Neural cell (in vitro differentiated cells): ENCODE data around the gene CLIP1. TPM values are rescaled to one million over a fixed set of nuclear protein-coding genes. Genes with fewer than 3 reads are reported as not detected.

ENCODE experiments used
- H2AFZ ChIP-seq: fragments of 200-600, 300-800 bp; sonication (generic), shearing (Covaris generic); 2 replicates; pipeline ENCODE4 v1.6.0; 2014; ENCODE audit warnings: low read depth, mild to moderate bottlenecking, antibody characterized with exemption, low read length, moderate library complexity
- H3F3A ChIP-seq: fragments of 200-600 bp; shearing (Covaris generic); 2 replicates; pipeline ENCODE4 v1.6.1; 2016; ENCODE audit warnings: mild to moderate bottlenecking, moderate library complexity, mixed read lengths, antibody characterized with exemption, low read length; ENCODE audit not compliant: insufficient read depth, poor library complexity, severe bottlenecking
- H3K27ac ChIP-seq: fragments of 200-600, 300-800 bp; sonication (generic), shearing (Covaris generic); 2 replicates; pipeline ENCODE4 v1.5.1; 2014; ENCODE audit warnings: mild to moderate bottlenecking, low read length, moderate library complexity
- H3K27me3 ChIP-seq: fragments of 300-800, 200-600 bp; sonication (generic), shearing (Covaris generic); 2 replicates; pipeline ENCODE4 v1.6.0; 2014; ENCODE audit warnings: mild to moderate bottlenecking, low read depth, low read length, moderate library complexity; ENCODE audit not compliant: insufficient read depth
- H3K36me3 ChIP-seq: fragments of 300-800, 200-600 bp; sonication (generic), shearing (Covaris generic); 2 replicates; pipeline ENCODE4 v1.5.1; 2014; ENCODE audit warnings: mild to moderate bottlenecking, antibody characterized with exemption, low read length, moderate library complexity; ENCODE audit not compliant: insufficient read depth
- H3K4me2 ChIP-seq: fragments of 300-800, 200-600 bp; sonication (generic), shearing (Covaris generic); 2 replicates; pipeline ENCODE4 v1.6.0; 2014; ENCODE audit warnings: mild to moderate bottlenecking, low read length
- H3K4me3 ChIP-seq: fragments of 300-800, 200-600 bp; sonication (generic), shearing (Covaris generic); 2 replicates; pipeline ENCODE4 v1.5.1; 2014; ENCODE audit warnings: mild to moderate bottlenecking, low read length, moderate library complexity
- H3K79me2 ChIP-seq: fragments of 200-600 bp; shearing (Covaris generic); replicated peaks from 2 replicates; pipeline ENCODE4 v1.6.0; 2014; ENCODE audit warnings: mild to moderate bottlenecking, low read length, moderate library complexity; ENCODE audit not compliant: insufficient read depth
- H3K9ac ChIP-seq: fragments of 300-800, 200-600 bp; sonication (generic), shearing (Covaris generic); 2 replicates; pipeline ENCODE4 v1.6.1; 2016; ENCODE audit warnings: mild to moderate bottlenecking, low read length, mixed read lengths
- H3K9me2 ChIP-seq: fragments of 200-600 bp; shearing (Covaris generic); 2 replicates; pipeline ENCODE4 v1.6.1; 2016; ENCODE audit warnings: mild to moderate bottlenecking, low read length, mixed read lengths; ENCODE audit not compliant: insufficient read depth
- H3K9me3 ChIP-seq: fragments of 200-600, 300-800 bp; sonication (generic), shearing (Covaris generic); 2 replicates; pipeline ENCODE4 v1.6.1; 2016; ENCODE audit warnings: mild to moderate bottlenecking, mixed run types, low read length, moderate library complexity, mixed read lengths
- H4K20me1 ChIP-seq: fragments of 200-600 bp; shearing (Covaris generic); 2 replicates; pipeline ENCODE4 v1.6.1; 2016; ENCODE audit warnings: mild to moderate bottlenecking, mixed run types; ENCODE audit not compliant: insufficient read depth
- CTCF ChIP-seq: fragments of 450-650 bp; IDR thresholded peaks from 2 replicates; pipeline ENCODE4 v1.5.1; 2014; ENCODE audit warnings: antibody characterized with exemption, mild to moderate bottlenecking, moderate library complexity; ENCODE audit not compliant: poor library complexity, severe bottlenecking
- EP300 ChIP-seq: fragments of 450-650 bp; conservative IDR thresholded peaks from 2 replicates; pipeline ENCODE4 v1.6.1; 2014; ENCODE audit warnings: antibody characterized with exemption, mild to moderate bottlenecking, moderate library complexity; ENCODE audit not compliant: poor library complexity, severe bottlenecking
- EZH2 ChIP-seq: fragments of 200-600, 300-800 bp; shearing (Covaris generic), sonication (generic); IDR thresholded peaks from 2 replicates; pipeline ENCODE4 v1.6.1; 2014; ENCODE audit warnings: antibody characterized with exemption, low read length, borderline replicate concordance, mild to moderate bottlenecking; ENCODE audit not compliant: insufficient read depth, poor library complexity, severe bottlenecking
- MXI1 ChIP-seq: fragments of 450-650 bp; conservative IDR thresholded peaks from 2 replicates; pipeline ENCODE4 v1.6.1; 2014; ENCODE audit warnings: antibody characterized with exemption, mild to moderate bottlenecking; ENCODE audit not compliant: poor library complexity, severe bottlenecking
- POLR2AphosphoS5 ChIP-seq: IDR thresholded peaks from 2 replicates; pipeline ENCODE4 v1.6.1; 2012
- RAD21 ChIP-seq: fragments of 450-650 bp; conservative IDR thresholded peaks from 2 replicates; pipeline ENCODE4 v1.6.1; 2014; ENCODE audit warnings: antibody characterized with exemption, mild to moderate bottlenecking, moderate library complexity
- REST ChIP-seq: IDR thresholded peaks from 2 replicates; pipeline ENCODE4 v1.6.1; 2012; ENCODE audit warnings: borderline replicate concordance
- SMC3 ChIP-seq: fragments of 450-650 bp; conservative IDR thresholded peaks from 2 replicates; pipeline ENCODE4 v1.6.1; 2014; ENCODE audit warnings: antibody characterized with exemption, mild to moderate bottlenecking, moderate library complexity; ENCODE audit not compliant: poor library complexity
- TAF1 ChIP-seq: IDR thresholded peaks from 2 replicates; pipeline ENCODE4 v1.6.1; 2012; ENCODE audit warnings: low read depth
- polyA plus RNA-seq: library from polyadenylated mRNA; depleted of rRNA; stranded (reverse); fragments of >200 nt; gene quantifications from 2 replicates; pipeline ENCODE4 v1.2.3, GENCODE V29; 2014

CLIP1 gene
- polyA plus RNA-seq, 1 donor from 2014 or later: 67.4 TPM

- Histone ChIP-seq H3K4me3 (no peak overlapping the region), H3K4me2 (no peak overlapping the region), H3K9me2 (no peaks in the 10 kb centered on the region), H3K9me3 (no peaks in the 10 kb centered on the region), H3K27ac (no peak overlapping the region), H3K36me3 (no peaks in the 10 kb centered on the region), H3F3A (no peaks in the 10 kb centered on the region), H2AFZ (no peak overlapping the region), H4K20me1 (no peaks in the 10 kb centered on the region), H3K9ac (no peak overlapping the region), H3K79me2 (no peaks in the 10 kb centered on the region), H3K27me3 (no peaks in the 10 kb centered on the region)
- TF ChIP-seq POLR2AphosphoS5 (no peak), EP300 (no peak), EZH2 (no peak), TAF1 (no peak), SMC3 (no peak), RAD21 (no peak), CTCF (no peak), MXI1 (no peak), REST (no peak)
Measured at GRCh38 chr12:122230798-122231197, 191.7 kb downstream of the CLIP1 start.

GRCh38 chr12:122228092-122228491, 194.4 kb downstream of the CLIP1 start:
- no peak overlapping the region for H3K4me3 ChIP-seq
- H3K9me3 ChIP-seq: no peaks in the 10 kb centered on the region
- no peak overlapping the region for H3K9ac ChIP-seq
- no peaks in the 10 kb centered on the region for H3K9me2 ChIP-seq
- no peak overlapping the region for H3K27ac ChIP-seq
- no peak overlapping the region for H2AFZ ChIP-seq
- H3K79me2 ChIP-seq: peaks cover 18% of the 10 kb centered on the region
- H4K20me1 ChIP-seq: no peaks in the 10 kb centered on the region
- H3K4me2 ChIP-seq: no peak overlapping the region
- H3F3A ChIP-seq: no peaks in the 10 kb centered on the region
- no peak for TF ChIP-seq SMC3
- TF ChIP-seq CTCF: no peak
- TF ChIP-seq RAD21: no peak
- TF ChIP-seq TAF1: no peak
- no peak for TF ChIP-seq REST
- TF ChIP-seq MXI1: no peak
- TF ChIP-seq EZH2: no peak
- TF ChIP-seq POLR2AphosphoS5: no peak
- TF ChIP-seq EP300: no peak
- no peaks in the 10 kb centered on the region for H3K36me3 ChIP-seq
- H3K27me3 ChIP-seq: no peaks in the 10 kb centered on the region
